ENCODE measurements around the gene CEBPZ.
"Not testable (repeated sequence)": the region's sequence is repeated elsewhere in the genome, so short reads cannot be mapped to it uniquely, and the experiment has no call there.

The CEBPZ gene

GRCh38 chr2:37205689-37206341, 25.6 kb downstream of the CEBPZ start:
- H3K4me3 ChIP-seq = no peak overlapping the region
- peaks cover 95% of the 10 kb centered on the region for H3K36me3 ChIP-seq (replicated peaks)
- in situ Hi-C loops (cut with MboI; ENCODE audit: low sequenced_read_pairs) = no loop called here
- DNase-seq (ENCODE audit: low spot score in 2 of 2) = peak; percentile 72 to 78
- H3K4me1 ChIP-seq = peaks cover 16% of the 10 kb centered on the region
- H3K27me3 ChIP-seq (ENCODE audit: low read depth) = no peaks in the 10 kb centered on the region
- H3K9me3 ChIP-seq = peaks cover 27% of the 10 kb centered on the region

GRCh38 chr2:37205071-37205661, 26.2 kb downstream of the CEBPZ start:
- Histone ChIP-seq H3K36me3 (replicated peaks) (peaks cover 90% of the 10 kb centered on the region), H3K9me3 (peaks cover 27% of the 10 kb centered on the region), H3K4me1 (peaks cover 16% of the 10 kb centered on the region)
- H3K27me3 ChIP-seq (ENCODE audit: low read depth); DNase-seq (ENCODE audit: low spot score in 2 of 2); H3K4me3 ChIP-seq; in situ Hi-C loops (cut with MboI; ENCODE audit: low sequenced_read_pairs): not testable (repeated sequence)

- Histone ChIP-seq H3K4me3 (no peak overlapping the region), H3K4me1 (peaks cover 21% of the 10 kb centered on the region), H3K27me3 (ENCODE audit: low read depth) (no peaks in the 10 kb centered on the region), H3K36me3 (replicated peaks) (peaks cover 83% of the 10 kb centered on the region), H3K9me3 (peaks cover 21% of the 10 kb centered on the region)
- in situ Hi-C loops (cut with MboI; ENCODE audit: low sequenced_read_pairs) = no loop called here
- DNase-seq (ENCODE audit: low spot score in 2 of 2) = no peak
Observed at GRCh38 chr2:37203708-37204107, 27.7 kb downstream of the CEBPZ start.

- DNase-seq (ENCODE audit: low spot score in 2 of 2) = no peak
- Histone ChIP-seq H3K9me3 (peaks cover 10% of the 10 kb centered on the region), H3K36me3 (replicated peaks) (peaks cover 64% of the 10 kb centered on the region), H3K4me3 (no peak overlapping the region), H3K4me1 (peaks cover 37% of the 10 kb centered on the region), H3K27me3 (ENCODE audit: low read depth) (no peaks in the 10 kb centered on the region)
- in situ Hi-C loops (cut with MboI; ENCODE audit: low sequenced_read_pairs) = no loop called here
Observed at GRCh38 chr2:37201766-37202165, 29.6 kb downstream of the CEBPZ start.

- peaks cover 58% of the 10 kb centered on the region for H3K36me3 ChIP-seq (replicated peaks)
- H3K27me3 ChIP-seq (ENCODE audit: low read depth) = no peaks in the 10 kb centered on the region
- H3K4me1 ChIP-seq = peaks cover 36% of the 10 kb centered on the region
- H3K4me3 ChIP-seq = no peak overlapping the region
- in situ Hi-C loops (cut with MboI; ENCODE audit: low sequenced_read_pairs) = no loop called here
- DNase-seq (ENCODE audit: low spot score in 2 of 2) = no peak
- H3K9me3 ChIP-seq = peaks cover 5% of the 10 kb centered on the region
Observed at GRCh38 chr2:37201208-37201607, 30.2 kb downstream of the CEBPZ start.

- H3K9me3 ChIP-seq = no peaks in the 10 kb centered on the region; the same call in 1 of the 2 replicates
- no peaks in the 10 kb centered on the region for H3K27me3 ChIP-seq (ENCODE audit: low read depth)
- in situ Hi-C loops (cut with MboI; ENCODE audit: low sequenced_read_pairs) = no loop called here
- H3K36me3 ChIP-seq (replicated peaks) = peaks cover 35% of the 10 kb centered on the region
- peaks cover 21% of the 10 kb centered on the region for H3K4me1 ChIP-seq
- H3K4me3 ChIP-seq = peak overlapping the region; percentile 5; the same call in 1 of the 2 replicates
- DNase-seq (ENCODE audit: low spot score in 2 of 2) = peak in 1 of 2 experiments; percentile 62
Observed at GRCh38 chr2:37198681-37199065, 32.7 kb downstream of the CEBPZ start.

GRCh38 chr2:37196320-37197195, 34.8 kb downstream of the CEBPZ start, which contains the start of gene CEBPZOS:
Gene CEBPZOS (plus strand): TSS chr2:37196496. CDS start chr2:37199705, 3,209 bp downstream.
- Histone ChIP-seq H3K9me3 (no peaks in the 10 kb centered on the region), H3K4me1 (peaks cover 31% of the 10 kb centered on the region), H3K36me3 (replicated peaks) (peaks cover 15% of the 10 kb centered on the region), H3K4me3 (peak within 1 kb of the TSS; percentile 73), H3K27me3 (ENCODE audit: low read depth) (no peaks in the 10 kb centered on the region)
- DNase-seq (ENCODE audit: low spot score in 2 of 2) = peak; percentile 59 to 89
- in situ Hi-C loops (cut with MboI; ENCODE audit: low sequenced_read_pairs) = no loop called here

- H3K9me3 ChIP-seq; H3K36me3 ChIP-seq (replicated peaks); in situ Hi-C loops (cut with MboI; ENCODE audit: low sequenced_read_pairs); DNase-seq (ENCODE audit: low spot score in 2 of 2); H3K27me3 ChIP-seq (ENCODE audit: low read depth): not testable (repeated sequence)
- Histone ChIP-seq H3K4me1 (peaks cover 31% of the 10 kb centered on the region), H3K4me3 (peak overlapping the region; percentile 73)
Observed at GRCh38 chr2:37195862-37196319, 35.5 kb downstream of the CEBPZ start.

- Histone ChIP-seq H3K9me3 (no peaks in the 10 kb centered on the region), H3K4me1 (peaks cover 14% of the 10 kb centered on the region), H3K4me3 (no peak overlapping the region), H3K27me3 (ENCODE audit: low read depth) (no peaks in the 10 kb centered on the region), H3K36me3 (replicated peaks) (no peaks in the 10 kb centered on the region; the same call in 1 of the 2 replicates)
- in situ Hi-C loops (cut with MboI; ENCODE audit: low sequenced_read_pairs) = no loop called here
- DNase-seq (ENCODE audit: low spot score in 2 of 2) = peak in 1 of 2 experiments; percentile 66
Observed at GRCh38 chr2:37192551-37192950, 38.8 kb downstream of the CEBPZ start.

- in situ Hi-C loops (cut with MboI; ENCODE audit: low sequenced_read_pairs) = no loop called here
- Histone ChIP-seq H3K27me3 (ENCODE audit: low read depth) (no peaks in the 10 kb centered on the region), H3K9me3 (no peaks in the 10 kb centered on the region), H3K36me3 (replicated peaks) (no peaks in the 10 kb centered on the region), H3K4me1 (peaks cover 9% of the 10 kb centered on the region), H3K4me3 (no peak overlapping the region)
- no peak for DNase-seq (ENCODE audit: low spot score in 2 of 2)
Observed at GRCh38 chr2:37191747-37192146, 39.6 kb downstream of the CEBPZ start.

- Histone ChIP-seq H3K9me3 (no peaks in the 10 kb centered on the region), H3K4me1 (peaks cover 9% of the 10 kb centered on the region), H3K27me3 (ENCODE audit: low read depth) (no peaks in the 10 kb centered on the region), H3K36me3 (replicated peaks) (no peaks in the 10 kb centered on the region), H3K4me3 (no peak overlapping the region)
- in situ Hi-C loops (cut with MboI; ENCODE audit: low sequenced_read_pairs) = no loop called here
- DNase-seq (ENCODE audit: low spot score in 2 of 2) = no peak
Observed at GRCh38 chr2:37191253-37191652, 40.1 kb downstream of the CEBPZ start.

- DNase-seq (ENCODE audit: low spot score in 2 of 2) = no peak
- no peaks in the 10 kb centered on the region for H3K9me3 ChIP-seq
- H3K4me3 ChIP-seq = no peak overlapping the region
- no peaks in the 10 kb centered on the region for H3K27me3 ChIP-seq (ENCODE audit: low read depth)
- peaks cover 9% of the 10 kb centered on the region for H3K4me1 ChIP-seq
- in situ Hi-C loops (cut with MboI; ENCODE audit: low sequenced_read_pairs) = no loop called here
- no peaks in the 10 kb centered on the region for H3K36me3 ChIP-seq (replicated peaks)
Observed at GRCh38 chr2:37190290-37190689, 41.1 kb downstream of the CEBPZ start.

GRCh38 chr2:37189452-37190153, 41.8 kb downstream of the CEBPZ start:
- no peak overlapping the region for H3K4me3 ChIP-seq
- no peaks in the 10 kb centered on the region for H3K27me3 ChIP-seq (ENCODE audit: low read depth)
- DNase-seq (ENCODE audit: low spot score in 2 of 2) = peak in 1 of 2 experiments; percentile 45
- no peaks in the 10 kb centered on the region for H3K36me3 ChIP-seq (replicated peaks)
- peaks cover 9% of the 10 kb centered on the region for H3K4me1 ChIP-seq
- H3K9me3 ChIP-seq = no peaks in the 10 kb centered on the region
- in situ Hi-C loops (cut with MboI; ENCODE audit: low sequenced_read_pairs) = no loop called here

Data from HAP-1 (cell line).